ENCODE measurements around the gene PDZK1IP1. TPM values are rescaled to one million over a fixed set of nuclear protein-coding genes. Genes with fewer than 3 reads are reported as not detected.
"Not testable (repeated sequence)": the region's sequence is repeated elsewhere in the genome, so short reads cannot be mapped to it uniquely, and the experiment has no call there.

Gene PDZK1IP1
- total and polyA plus RNA-seq, 2 donors (not counting 1 experiment from before 2014, with no cell fraction given) = 0.21 TPM; not detected in 1

DNA sequence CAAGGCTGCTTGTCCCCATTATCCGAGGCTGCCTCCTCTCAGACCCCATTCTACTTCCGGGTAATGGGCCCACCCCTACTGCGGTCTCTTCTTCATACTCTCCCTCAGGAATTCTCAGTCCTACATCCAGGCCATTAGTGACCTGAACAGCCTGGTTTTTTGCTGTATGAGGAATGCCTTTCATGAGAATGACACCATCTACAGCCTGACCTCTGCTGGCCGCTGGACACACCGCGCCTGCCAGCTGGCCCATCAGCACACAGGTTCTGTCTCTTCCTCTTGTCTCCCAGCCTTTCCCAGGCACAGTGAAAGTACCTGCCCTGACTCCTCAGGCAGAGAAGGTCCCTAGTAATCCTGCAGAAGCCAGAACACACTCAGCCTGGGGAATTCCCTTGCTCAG lies 46.2 kb downstream of the PDZK1IP1 start:
- ATAC-seq (ENCODE audit: low read depth); H3K27ac ChIP-seq (ENCODE audit: low read length in 2 of 2); H3K4me1 Mint-ChIP-seq; DNase-seq; H3K27ac Mint-ChIP-seq; POLR2A ChIA-PET; H2AFZ ChIP-seq (ENCODE audit: insufficient read depth, low read depth, low read length, poor library complexity, severe bottlenecking); H3K4me2 ChIP-seq (replicated peaks; ENCODE audit: low read depth, low read length, poor library complexity, severe bottlenecking); H3K36me3 ChIP-seq (replicated peaks in 1 of 2; ENCODE audit: control extremely low read depth in 1 of 2, control insufficient read depth in 1 of 2, extremely low read depth in 1 of 2, insufficient read depth in 2 of 2, low read length in 1 of 2); H3K4me3 Mint-ChIP-seq; H3K9ac ChIP-seq (ENCODE audit: low read length); H3K9me3 Mint-ChIP-seq (ENCODE audit: insufficient read depth); H3K27me3 ChIP-seq (replicated peaks in 1 of 4; ENCODE audit: control extremely low read depth in 1 of 4, control insufficient read depth in 3 of 4, insufficient read depth in 4 of 4, low read length in 3 of 4); intact Hi-C loops (cut with micrococcal nuclease); H3K79me2 ChIP-seq (ENCODE audit: control insufficient read depth, insufficient read depth, low read length); H3K9me3 ChIP-seq (ENCODE audit: control extremely low read depth in 1 of 3, control insufficient read depth in 2 of 3, insufficient read depth in 1 of 3, low read length in 2 of 3); CTCF ChIA-PET; H3K4me1 ChIP-seq (ENCODE audit: control insufficient read depth in 2 of 2, insufficient read depth in 2 of 2, low read length in 2 of 2); H4K20me1 ChIP-seq (ENCODE audit: control insufficient read depth, insufficient read depth, low read length, poor library complexity, severe bottlenecking); H3K4me3 ChIP-seq (ENCODE audit: control extremely low read depth in 1 of 5, extremely low read depth in 1 of 5, insufficient read depth in 1 of 5, low read depth in 2 of 5, low read length in 4 of 5): not testable (repeated sequence)
- peaks cover 14% of the 10 kb centered on the region for H3K27me3 Mint-ChIP-seq
- 92% methylated on average over 5 of the region's 6 CpGs for WGBS (ENCODE audit: insufficient coverage)

- intact Hi-C loops (cut with micrococcal nuclease); H3K9ac ChIP-seq (ENCODE audit: low read length); H3K27me3 ChIP-seq (replicated peaks in 1 of 4; ENCODE audit: control extremely low read depth in 1 of 4, control insufficient read depth in 3 of 4, insufficient read depth in 4 of 4, low read length in 3 of 4); H3K4me3 Mint-ChIP-seq; H2AFZ ChIP-seq (ENCODE audit: insufficient read depth, low read depth, low read length, poor library complexity, severe bottlenecking); H3K4me3 ChIP-seq (ENCODE audit: control extremely low read depth in 1 of 5, extremely low read depth in 1 of 5, insufficient read depth in 1 of 5, low read depth in 2 of 5, low read length in 4 of 5); POLR2A ChIA-PET; H3K4me1 Mint-ChIP-seq; ATAC-seq (ENCODE audit: low read depth); H3K27ac Mint-ChIP-seq; H3K9me3 Mint-ChIP-seq (ENCODE audit: insufficient read depth); H3K36me3 ChIP-seq (replicated peaks in 1 of 2; ENCODE audit: control extremely low read depth in 1 of 2, control insufficient read depth in 1 of 2, extremely low read depth in 1 of 2, insufficient read depth in 2 of 2, low read length in 1 of 2); H3K27ac ChIP-seq (ENCODE audit: low read length in 2 of 2); H3K27me3 Mint-ChIP-seq; H3K9me3 ChIP-seq (ENCODE audit: control extremely low read depth in 1 of 3, control insufficient read depth in 2 of 3, insufficient read depth in 1 of 3, low read length in 2 of 3); DNase-seq; H4K20me1 ChIP-seq (ENCODE audit: control insufficient read depth, insufficient read depth, low read length, poor library complexity, severe bottlenecking); H3K4me2 ChIP-seq (replicated peaks; ENCODE audit: low read depth, low read length, poor library complexity, severe bottlenecking); H3K4me1 ChIP-seq (ENCODE audit: control insufficient read depth in 2 of 2, insufficient read depth in 2 of 2, low read length in 2 of 2); H3K79me2 ChIP-seq (ENCODE audit: control insufficient read depth, insufficient read depth, low read length); CTCF ChIA-PET: not testable (repeated sequence)
- 20% methylated on average over 1 of the region's 3 CpGs for WGBS (ENCODE audit: insufficient coverage)
These were observed 49.5 kb downstream of the PDZK1IP1 start for GRCh38 chr1:47140358-47140757.
